PC-9 (cell line): Measurements from ENCODE around the gene PRKCA. TPM values are rescaled to one million over a fixed set of nuclear protein-coding genes. Genes with fewer than 3 reads are reported as not detected.

Experiments used
- BruUV-seq: library from RNA; stranded (reverse); fragments of 400-500 nt; replicated peaks from 2 replicates; lab custom pipeline; 2021; lab: Mats Ljungman, UMichigan
- CTCF ChIA-PET: fragments of 300-600 bp; sonication (Branson Sonifier 250); formaldehyde crosslinking; loops from one replicate; lab custom pipeline; 2022; ENCODE audit warnings: antibody characterized with exemption; lab: Charles Lee
- POLR2A ChIA-PET: fragments of 300-600 bp; sonication (Branson Sonifier 250); formaldehyde crosslinking; loops from one replicate; lab custom pipeline; 2022; ENCODE audit warnings: antibody characterized with exemption; ENCODE audit not compliant: unreplicated experiment; lab: Charles Lee
- DNase-seq, 2 experiments: peaks; one replicate each; pipeline versions ENCODE4 v3.0.0 to v3.0.0-alpha.2; 2015 to 2022; ENCODE audit warnings: mixed read lengths in 1 of 2
- H2AFZ ChIP-seq: fragments of 200-600 bp; sonication (generic); 2 replicates; pipeline ENCODE4 v1.8.1; 2017; ENCODE audit warnings: antibody characterized with exemption
- H3F3A ChIP-seq: fragments of 200-600 bp; sonication (generic); 2 replicates; pipeline ENCODE4 v1.8.1; 2017; ENCODE audit warnings: antibody characterized with exemption, mild to moderate bottlenecking, low read depth; ENCODE audit not compliant: insufficient read depth
- H3K27ac ChIP-seq: fragments of 200-600 bp; sonication (generic); 2 replicates; pipeline ENCODE4 v1.6.1; 2016; ENCODE audit warnings: mixed run types
- H3K27me3 ChIP-seq: fragments of 200-600 bp; sonication (generic); 2 replicates; pipeline ENCODE4 v1.6.1; 2016; ENCODE audit warnings: low read depth, mixed run types; ENCODE audit not compliant: insufficient read depth
- H3K36me3 ChIP-seq: fragments of 200-600 bp; sonication (generic); 2 replicates; pipeline ENCODE4 v1.6.1; 2016; ENCODE audit warnings: low read depth, mixed run types
- H3K4me1 ChIP-seq: fragments of 200-600 bp; sonication (generic); replicated peaks from 2 replicates; pipeline ENCODE4 v1.6.1; 2016; ENCODE audit warnings: mixed run types; ENCODE audit not compliant: insufficient read depth
- H3K4me2 ChIP-seq: fragments of 200-600 bp; sonication (generic); 2 replicates; pipeline ENCODE4 v1.6.1; 2017; ENCODE audit warnings: mixed run types
- H3K4me3 ChIP-seq: fragments of 200-600 bp; sonication (generic); 2 replicates; pipeline ENCODE4 v1.6.1; 2016; ENCODE audit warnings: mixed run types
- H3K79me2 ChIP-seq: fragments of 200-600 bp; sonication (generic); 2 replicates; pipeline ENCODE4 v1.6.1; 2017; ENCODE audit warnings: low read depth, mixed run types
- H3K9me2 ChIP-seq: fragments of 200-600 bp; sonication (generic); 2 replicates; pipeline ENCODE4 v1.8.1; 2017; ENCODE audit warnings: mild to moderate bottlenecking; ENCODE audit not compliant: insufficient read depth
- H3K9me3 ChIP-seq: fragments of 200-600 bp; sonication (generic); 2 replicates; pipeline ENCODE4 v1.8.1; 2016; ENCODE audit warnings: low read depth; ENCODE audit not compliant: insufficient read depth
- H4K20me1 ChIP-seq: fragments of 200-600 bp; sonication (generic); 2 replicates; pipeline ENCODE4 v1.8.1; 2017; ENCODE audit not compliant: insufficient read depth
- CTCF ChIP-seq: fragments of 200-600 bp; sonication (generic); conservative IDR thresholded peaks from 2 replicates; pipeline ENCODE4 v1.6.1; 2017; ENCODE audit warnings: mixed run types, antibody characterized with exemption, mild to moderate bottlenecking, moderate library complexity
- EZH2 ChIP-seq: fragments of 200-600 bp; sonication (generic); IDR thresholded peaks from 2 replicates; pipeline ENCODE4 v1.8.0; 2017; ENCODE audit warnings: antibody characterized with exemption, low read depth
- intact Hi-C: fragments of 100-400 bp; cut with micrococcal nuclease; formaldehyde crosslinking; loops from one replicate; pipeline ENCODE4 v1.10.0; 2022; ENCODE audit not compliant: unreplicated experiment
- total RNA-seq: library from RNA; stranded (reverse); gene quantifications from 2 replicates; pipeline ENCODE4 v1.2.3, GENCODE V29; 2021

The PRKCA gene
- total RNA-seq, 1 experiment from 2014 or later: 23.1 TPM

GRCh38 chr17:66684731-66685130, 382.3 kb downstream of the PRKCA start:
- CTCF ChIA-PET: no interaction called here

GRCh38 chr17:66686601-66687000, 384.2 kb downstream of the PRKCA start:
- Histone ChIP-seq H3K4me1 (peaks cover 16% of the 10 kb centered on the region), H3K79me2 (no peaks in the 10 kb centered on the region), H4K20me1 (no peaks in the 10 kb centered on the region), H3K4me2 (no peak overlapping the region), H2AFZ (no peak overlapping the region), H3K9me3 (no peaks in the 10 kb centered on the region), H3K9me2 (no peaks in the 10 kb centered on the region), H3K27ac (no peak overlapping the region), H3K36me3 (0 out of 2 replicates have a peak, but pooled peaks cover 9% of the 10 kb centered on the region), H3F3A (peaks cover 19% of the 10 kb centered on the region), H3K4me3 (no peak overlapping the region), H3K27me3 (no peaks in the 10 kb centered on the region)
- no peak for DNase-seq
- POLR2A ChIA-PET: no interaction called here
- CTCF ChIA-PET: interaction anchor here (0.6 kb wide), 1 partner anchor 13 kb away, joined by 3 read pairs; no protein-coding TSS in a partner anchor
- intact Hi-C loops: no loop called here
- TF ChIP-seq EZH2 (no peak), CTCF (no peak)
- no TSS peak for BruUV-seq

More at GRCh38 chr17:66684731-66685130, 382.3 kb downstream of the PRKCA start:
- H2AFZ ChIP-seq: no peak overlapping the region
- no peak for TF ChIP-seq EZH2
- TF ChIP-seq CTCF: no peak
- no peaks in the 10 kb centered on the region for H3K27me3 ChIP-seq
- peaks cover 24% of the 10 kb centered on the region for H3K4me1 ChIP-seq
- H3K4me2 ChIP-seq: no peak overlapping the region
- H4K20me1 ChIP-seq: no peaks in the 10 kb centered on the region
- intact Hi-C loops: no loop called here
- POLR2A ChIA-PET: no interaction called here
- no peaks in the 10 kb centered on the region for H3K9me3 ChIP-seq
- H3K79me2 ChIP-seq: no peaks in the 10 kb centered on the region
- DNase-seq: no peak
- no peak overlapping the region for H3K4me3 ChIP-seq
- no peak overlapping the region for H3K27ac ChIP-seq
- no peaks in the 10 kb centered on the region for H3K9me2 ChIP-seq
- H3K36me3 ChIP-seq: 0 out of 2 replicates have a peak, but pooled peaks cover 9% of the 10 kb centered on the region
- no TSS peak for BruUV-seq
- peaks cover 5% of the 10 kb centered on the region; the same call in 1 of the 2 replicates for H3F3A ChIP-seq

GRCh38 chr17:66687570-66688284, 385.3 kb downstream of the PRKCA start:
- intact Hi-C loops: no loop called here
- Histone ChIP-seq H3K4me2 (no peak overlapping the region), H3K79me2 (no peaks in the 10 kb centered on the region), H3K27ac (no peak overlapping the region), H4K20me1 (no peaks in the 10 kb centered on the region), H3K9me3 (no peaks in the 10 kb centered on the region), H3K4me1 (peaks cover 28% of the 10 kb centered on the region), H3K27me3 (no peaks in the 10 kb centered on the region), H3K9me2 (no peaks in the 10 kb centered on the region), H3F3A (peaks cover 30% of the 10 kb centered on the region), H2AFZ (no peak overlapping the region), H3K36me3 (0 out of 2 replicates have a peak, but pooled peaks cover 9% of the 10 kb centered on the region), H3K4me3 (no peak overlapping the region)
- TF ChIP-seq EZH2: no peak
- TF ChIP-seq CTCF: no peak
- DNase-seq: no peak
- no TSS peak for BruUV-seq
- ChIA-PET POLR2A (no interaction called here), CTCF (no interaction called here)
